Superior temporal gyrus (tissue), 1 donor: ENCODE data around the gene PARP9.

Source experiments
- DNase-seq: peaks from one replicate; pipeline ENCODE4 v3.0.0-alpha.2; 2016; ENCODE audit errors: extremely low spot score

The PARP9 gene

DNA sequence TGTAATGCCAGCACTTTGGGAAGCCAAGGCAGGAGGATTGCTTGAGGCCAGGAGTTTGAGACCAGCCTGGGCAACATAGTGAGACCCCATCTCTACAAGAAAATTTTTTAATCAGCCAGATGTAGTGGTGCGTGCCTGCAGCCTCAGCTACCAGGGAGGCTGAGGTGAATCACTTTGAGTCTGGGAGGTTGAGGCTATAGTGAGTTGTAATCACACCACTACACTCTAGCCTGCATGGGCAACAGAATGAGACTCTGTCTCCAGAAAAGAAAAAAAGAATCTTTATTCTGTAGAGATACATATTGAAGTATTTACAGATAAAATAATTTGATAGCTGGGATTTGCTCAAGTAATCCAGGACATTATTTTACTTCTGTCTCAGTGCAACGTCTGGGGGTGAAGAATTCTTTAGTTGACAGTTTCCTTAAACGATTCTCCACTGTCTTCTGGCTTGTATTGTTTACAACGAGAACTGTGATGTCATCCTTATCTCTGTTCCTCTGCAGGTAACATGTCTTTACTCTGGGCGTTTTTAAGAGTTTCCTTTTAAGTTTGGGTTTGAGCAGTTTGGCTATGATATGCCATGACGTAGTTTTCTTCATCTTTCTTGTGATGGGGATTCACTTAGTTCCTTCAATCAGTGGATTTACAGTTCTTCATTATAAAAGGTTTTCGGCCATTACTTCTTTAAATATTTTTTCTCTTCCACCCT, 75.7 kb downstream of the PARP9 start:
- no peak for DNase-seq

DNA sequence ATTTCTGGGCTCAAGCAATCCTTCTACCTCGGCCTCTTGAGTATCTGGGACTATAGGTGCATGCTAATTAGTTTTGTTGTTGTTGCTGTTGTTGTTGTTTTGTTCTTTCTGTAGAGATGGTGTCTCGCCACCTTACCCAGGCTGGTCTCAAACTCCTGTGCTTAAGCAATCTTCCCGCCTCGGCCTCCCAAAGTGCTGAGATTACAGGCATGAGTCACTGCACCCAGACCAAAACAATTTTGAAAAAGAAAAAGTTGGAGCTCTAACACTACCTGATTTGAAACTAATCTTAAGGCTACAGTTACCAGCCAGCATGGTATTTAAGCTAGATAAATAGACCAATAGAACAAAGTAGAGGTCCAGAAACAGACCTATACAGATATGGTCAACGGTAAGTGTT, 79.1 kb downstream of the PARP9 start:
- DNase-seq: no peak

DNA sequence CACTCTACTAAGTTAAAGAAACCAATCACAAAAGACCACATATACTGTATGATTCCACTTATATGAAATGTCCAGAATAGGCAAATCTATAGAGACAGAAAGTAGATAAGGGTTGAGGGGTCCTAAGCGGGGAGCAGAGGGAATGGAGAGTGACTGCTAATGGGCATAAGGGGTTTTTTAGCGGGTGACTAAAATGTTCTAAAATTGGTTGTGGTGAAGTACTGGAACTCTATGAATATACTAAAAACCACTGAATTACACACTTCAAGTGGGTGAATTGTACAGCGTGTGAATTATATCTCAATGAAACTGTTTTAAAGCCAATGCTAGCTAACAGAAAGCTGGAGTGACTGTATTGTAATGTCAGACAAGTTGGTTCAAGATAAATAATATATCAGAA, 82.7 kb downstream of the PARP9 start:
- no peak for DNase-seq
